Measurements from ENCODE around the gene SFXN3.

DNA sequence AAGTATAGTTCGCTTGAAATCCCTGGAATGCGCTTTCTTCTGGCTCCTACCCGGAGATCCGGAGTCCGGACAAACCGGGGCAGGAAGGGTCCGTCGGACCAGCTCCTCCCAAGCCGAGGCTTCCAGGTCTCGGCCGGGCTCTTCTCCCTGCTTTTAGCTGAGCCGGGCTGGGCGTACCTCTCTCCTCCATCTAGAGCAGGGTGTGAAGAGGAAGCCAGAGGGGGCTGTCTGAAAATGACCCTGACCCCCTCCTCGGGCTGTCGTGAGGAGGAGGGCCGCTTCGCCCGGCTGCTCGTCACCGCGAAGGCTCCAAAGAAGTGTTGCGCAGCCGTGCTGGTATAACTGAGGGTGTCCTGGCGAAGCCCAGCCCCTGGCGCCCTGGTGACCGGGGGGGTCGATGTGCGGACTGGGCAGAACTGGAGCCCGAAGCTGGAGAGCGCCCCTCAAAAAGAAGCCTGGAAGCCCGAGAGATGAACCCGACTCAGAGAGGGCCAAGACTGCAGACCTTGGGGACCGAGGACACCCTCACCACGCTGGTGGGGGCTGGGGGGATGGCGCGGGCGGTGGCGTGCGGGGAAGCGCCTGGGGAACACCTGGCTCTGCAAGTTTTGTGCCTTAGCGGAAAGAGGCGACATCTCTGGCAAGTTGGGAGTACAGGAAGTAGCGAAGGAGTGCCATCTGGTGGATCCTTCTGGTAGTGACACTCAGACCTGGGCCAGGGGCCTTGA is 36.5 kb downstream of the SFXN3 start:
- TF ChIP-seq, protein P1, sequence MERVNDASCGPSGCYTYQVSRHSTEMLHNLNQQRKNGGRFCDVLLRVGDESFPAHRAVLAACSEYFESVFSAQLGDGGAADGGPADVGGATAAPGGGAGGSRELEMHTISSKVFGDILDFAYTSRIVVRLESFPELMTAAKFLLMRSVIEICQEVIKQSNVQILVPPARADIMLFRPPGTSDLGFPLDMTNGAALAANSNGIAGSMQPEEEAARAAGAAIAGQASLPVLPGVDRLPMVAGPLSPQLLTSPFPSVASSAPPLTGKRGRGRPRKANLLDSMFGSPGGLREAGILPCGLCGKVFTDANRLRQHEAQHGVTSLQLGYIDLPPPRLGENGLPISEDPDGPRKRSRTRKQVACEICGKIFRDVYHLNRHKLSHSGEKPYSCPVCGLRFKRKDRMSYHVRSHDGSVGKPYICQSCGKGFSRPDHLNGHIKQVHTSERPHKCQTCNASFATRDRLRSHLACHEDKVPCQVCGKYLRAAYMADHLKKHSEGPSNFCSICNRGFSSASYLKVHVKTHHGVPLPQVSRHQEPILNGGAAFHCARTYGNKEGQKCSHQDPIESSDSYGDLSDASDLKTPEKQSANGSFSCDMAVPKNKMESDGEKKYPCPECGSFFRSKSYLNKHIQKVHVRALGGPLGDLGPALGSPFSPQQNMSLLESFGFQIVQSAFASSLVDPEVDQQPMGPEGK (CRISPR knock-in tag; IDR thresholded peaks at IDR 0.05; ENCODE audit: borderline replicate concordance), result no peak
- TF ChIP-seq, protein P2, sequence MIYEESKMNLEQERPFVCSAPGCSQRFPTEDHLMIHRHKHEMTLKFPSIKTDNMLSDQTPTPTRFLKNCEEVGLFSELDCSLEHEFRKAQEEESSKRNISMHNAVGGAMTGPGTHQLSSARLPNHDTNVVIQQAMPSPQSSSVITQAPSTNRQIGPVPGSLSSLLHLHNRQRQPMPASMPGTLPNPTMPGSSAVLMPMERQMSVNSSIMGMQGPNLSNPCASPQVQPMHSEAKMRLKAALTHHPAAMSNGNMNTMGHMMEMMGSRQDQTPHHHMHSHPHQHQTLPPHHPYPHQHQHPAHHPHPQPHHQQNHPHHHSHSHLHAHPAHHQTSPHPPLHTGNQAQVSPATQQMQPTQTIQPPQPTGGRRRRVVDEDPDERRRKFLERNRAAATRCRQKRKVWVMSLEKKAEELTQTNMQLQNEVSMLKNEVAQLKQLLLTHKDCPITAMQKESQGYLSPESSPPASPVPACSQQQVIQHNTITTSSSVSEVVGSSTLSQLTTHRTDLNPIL (CRISPR knock-in tag; IDR thresholded peaks at IDR 0.05; ENCODE audit: low read depth), result no peak
- TF ChIP-seq RARB (CRISPR knock-in tag; IDR thresholded peaks at IDR 0.05) (no peak), ZNF70 (CRISPR knock-in tag; IDR thresholded peaks at IDR 0.05) (no peak), ARNTL (CRISPR knock-in tag; IDR thresholded peaks at IDR 0.05; ENCODE audit: borderline replicate concordance, low read depth) (no peak), OSR1 (CRISPR knock-in tag; IDR thresholded peaks at IDR 0.05) (no peak), SNAI2 (CRISPR knock-in tag; IDR thresholded peaks at IDR 0.05) (no peak), ZNF565 (CRISPR knock-in tag; conservative IDR thresholded peaks at IDR 0.05; ENCODE audit: low read depth) (no peak), ZFP3 (CRISPR knock-in tag; IDR thresholded peaks at IDR 0.05) (no peak), TCF4 (CRISPR knock-in tag; IDR thresholded peaks at IDR 0.05; ENCODE audit: borderline replicate concordance) (peak; percentile 24; the same call in 1 of the 2 replicates), CSDC2 (CRISPR knock-in tag; IDR thresholded peaks at IDR 0.05) (no peak), ZNF8 (CRISPR knock-in tag; IDR thresholded peaks at IDR 0.05) (no peak)
